WERI-Rb-1 (cell line): ENCODE results near the gene HLA-DPA1.
"Not testable (repeated sequence)": the region's sequence is repeated elsewhere in the genome, so short reads cannot be mapped to it uniquely, and the experiment has no call there.

ENCODE experiments used
- DNase-seq: peaks from one replicate; pipeline ENCODE4 v3.0.0-alpha.2; 2020
- H3K27ac ChIP-seq: fragments of 250-450 bp; sonication (Bioruptor Pico); 2 replicates; pipeline ENCODE4 v1.5.1; 2020; ENCODE audit warnings: mild to moderate bottlenecking, moderate library complexity
- H3K27me3 ChIP-seq: fragments of 250-450 bp; sonication (Bioruptor Pico); 2 replicates; pipeline ENCODE4 v1.5.1; 2021; ENCODE audit warnings: mild to moderate bottlenecking, low read depth, moderate library complexity; ENCODE audit not compliant: insufficient read depth, severe bottlenecking
- H3K36me3 ChIP-seq: fragments of 250-450 bp; sonication (Bioruptor Pico); 2 replicates; pipeline ENCODE4 v1.5.1; 2020; ENCODE audit warnings: mild to moderate bottlenecking, moderate library complexity
- H3K4me3 ChIP-seq: 2 replicates; pipeline ENCODE4 v1.5.1; 2011; ENCODE audit warnings: low read depth, mild to moderate bottlenecking, control low read depth, low read length
- H3K9me3 ChIP-seq: fragments of 250-450 bp; sonication (Bioruptor Pico); 2 replicates; pipeline ENCODE4 v1.5.1; 2021; ENCODE audit warnings: mild to moderate bottlenecking, moderate library complexity; ENCODE audit not compliant: severe bottlenecking
- CTCF ChIP-seq: IDR thresholded peaks from 2 replicates; pipeline ENCODE4 v1.5.1; 2011; ENCODE audit warnings: low read depth, mild to moderate bottlenecking, control low read depth, inconsistent platforms, low read length

HLA-DPA1 gene

GRCh38 chr6:33070909-33071308 lies 2.5 kb downstream of the HLA-DPA1 start:
- Histone ChIP-seq H3K27me3 (no peaks in the 10 kb centered on the region), H3K9me3 (no peaks in the 10 kb centered on the region)
- TF ChIP-seq CTCF, result no peak

GRCh38 chr6:33069021-33069738 lies 4.3 kb downstream of the HLA-DPA1 start:
- DNase-seq, result no peak
- Histone ChIP-seq H3K9me3 (no peaks in the 10 kb centered on the region), H3K4me3 (no peak overlapping the region), H3K27me3 (no peaks in the 10 kb centered on the region), H3K36me3 (no peaks in the 10 kb centered on the region), H3K27ac (no peak overlapping the region)
- TF ChIP-seq CTCF, result peak; percentile 52

More at GRCh38 chr6:33070909-33071308, 2.5 kb downstream of the HLA-DPA1 start:
- no peak overlapping the region for H3K27ac ChIP-seq
- H3K36me3 ChIP-seq, result no peaks in the 10 kb centered on the region
- DNase-seq, result no peak
- H3K4me3 ChIP-seq, result no peak overlapping the region

- H3K27me3 ChIP-seq, result no peaks in the 10 kb centered on the region
- no peak for TF ChIP-seq CTCF
- DNase-seq, result no peak
- no peak overlapping the region for H3K27ac ChIP-seq
- H3K9me3 ChIP-seq, result no peaks in the 10 kb centered on the region
- H3K36me3 ChIP-seq, result no peaks in the 10 kb centered on the region
- H3K4me3 ChIP-seq, result no peak overlapping the region
Observed at GRCh38 chr6:33066917-33067521, 6.4 kb downstream of the HLA-DPA1 start.

- H3K9me3 ChIP-seq, result no peaks in the 10 kb centered on the region
- no peak for TF ChIP-seq CTCF
- H3K36me3 ChIP-seq, result no peaks in the 10 kb centered on the region
- no peak for DNase-seq
- no peak overlapping the region for H3K4me3 ChIP-seq
- no peak overlapping the region for H3K27ac ChIP-seq
- H3K27me3 ChIP-seq, result no peaks in the 10 kb centered on the region
Observed at GRCh38 chr6:33065312-33065711, 8.1 kb downstream of the HLA-DPA1 start.

- Histone ChIP-seq H3K27me3 (no peaks in the 10 kb centered on the region), H3K4me3 (no peak overlapping the region), H3K9me3 (no peaks in the 10 kb centered on the region), H3K36me3 (no peaks in the 10 kb centered on the region), H3K27ac (no peak overlapping the region)
- no peak for TF ChIP-seq CTCF
- no peak for DNase-seq
Observed at GRCh38 chr6:33064723-33065122, 8.7 kb downstream of the HLA-DPA1 start.

GRCh38 chr6:33063435-33063834 lies 10.0 kb downstream of the HLA-DPA1 start:
- H3K36me3 ChIP-seq, H3K27me3 ChIP-seq, H3K27ac ChIP-seq: not testable (repeated sequence)

More at GRCh38 chr6:33063435-33063834, 10.0 kb downstream of the HLA-DPA1 start:
- DNase-seq, H3K4me3 ChIP-seq, H3K9me3 ChIP-seq: not testable (repeated sequence)
